NCI-H2107 treated with DMSO at 0.1 percent for 48 hours (cell line): ENCODE results near the gene HPD.

Experiments
- DNase-seq: peaks from one replicate; lab custom pipeline; 2025; ENCODE audit not compliant: unreplicated experiment; lab: John Stamatoyannopoulos, UW

Gene HPD

GRCh38 chr12:121829250-121829918 is 29.3 kb downstream of the HPD start:
- DNase-seq = no peak

- DNase-seq = no peak
Measured at GRCh38 chr12:121828826-121829225, 29.8 kb downstream of the HPD start.

GRCh38 chr12:121828306-121828705 is 30.4 kb downstream of the HPD start:
- no peak for DNase-seq

- DNase-seq = no peak
Measured at GRCh38 chr12:121827351-121828099, 31.1 kb downstream of the HPD start.

GRCh38 chr12:121826318-121827150 is 32.1 kb downstream of the HPD start:
- no peak for DNase-seq

- no peak for DNase-seq
Measured at GRCh38 chr12:121825041-121825523, 33.6 kb downstream of the HPD start.

GRCh38 chr12:121823727-121824115 is 34.9 kb downstream of the HPD start:
- no peak for DNase-seq

- no peak for DNase-seq
Measured at GRCh38 chr12:121823101-121823726, 35.4 kb downstream of the HPD start.

- no peak for DNase-seq
Measured at GRCh38 chr12:121822393-121823100, 36.1 kb downstream of the HPD start.

- no peak for DNase-seq
Measured at GRCh38 chr12:121820056-121820455, 38.6 kb downstream of the HPD start.

- no peak for DNase-seq
Measured at GRCh38 chr12:121819212-121819949, 39.3 kb downstream of the HPD start.

- DNase-seq = no peak
Measured at GRCh38 chr12:121817648-121818043, 41.0 kb downstream of the HPD start.

- no peak for DNase-seq
Measured at GRCh38 chr12:121816925-121817647, 41.6 kb downstream of the HPD start.

- no peak for DNase-seq
Measured at GRCh38 chr12:121815263-121815662, 43.4 kb downstream of the HPD start.

- no peak for DNase-seq
Measured at GRCh38 chr12:121814429-121815119, 44.1 kb downstream of the HPD start.

- DNase-seq = no peak
Measured at GRCh38 chr12:121813951-121814350, 44.7 kb downstream of the HPD start.

- DNase-seq = no peak
Measured at GRCh38 chr12:121812921-121813896, 45.5 kb downstream of the HPD start.
